ENCODE data around the gene FAM83F.

FAM83F gene

GRCh38 chr22:39965748-39966147, 29.0 kb upstream of the FAM83F start:
- no peak for TF ChIP-seq TOX (CRISPR knock-in tag; IDR thresholded peaks at IDR 0.05; ENCODE audit: borderline replicate concordance)
- ATAC-seq = no peak

- ATAC-seq = no peak
- TF ChIP-seq ZFP30 (CRISPR knock-in tag; IDR thresholded peaks at IDR 0.05) = no peak
- no peak for TF ChIP-seq TSHZ2 (CRISPR knock-in tag; IDR thresholded peaks at IDR 0.05)
- TF ChIP-seq CSDC2 (CRISPR knock-in tag; IDR thresholded peaks at IDR 0.05) = no peak
- TF ChIP-seq OSR1 (CRISPR knock-in tag; IDR thresholded peaks at IDR 0.05) = no peak
- no peak for TF ChIP-seq ARNTL (CRISPR knock-in tag; IDR thresholded peaks at IDR 0.05; ENCODE audit: borderline replicate concordance, low read depth)
- TF ChIP-seq ZFP3 (CRISPR knock-in tag; IDR thresholded peaks at IDR 0.05) = no peak
- TF ChIP-seq PPARA (CRISPR knock-in tag; IDR thresholded peaks at IDR 0.05; ENCODE audit: borderline replicate concordance) = no peak
- TF ChIP-seq ESRRG (CRISPR knock-in tag; IDR thresholded peaks at IDR 0.05) = no peak
- TF ChIP-seq ZC3H10 (CRISPR knock-in tag; IDR thresholded peaks at IDR 0.05) = no peak
- TF ChIP-seq ZNF8 (CRISPR knock-in tag; IDR thresholded peaks at IDR 0.05) = no peak
- no peak for TF ChIP-seq PATZ1 (CRISPR knock-in tag; IDR thresholded peaks at IDR 0.05; ENCODE audit: borderline replicate concordance)
- TF ChIP-seq SNAI2 (CRISPR knock-in tag; IDR thresholded peaks at IDR 0.05) = no peak
- TF ChIP-seq RARB (CRISPR knock-in tag; IDR thresholded peaks at IDR 0.05) = no peak
- no peak for TF ChIP-seq ZNF70 (CRISPR knock-in tag; IDR thresholded peaks at IDR 0.05)
- TF ChIP-seq TOX (CRISPR knock-in tag; IDR thresholded peaks at IDR 0.05; ENCODE audit: borderline replicate concordance) = no peak
- TF ChIP-seq CREB5 (CRISPR knock-in tag; IDR thresholded peaks at IDR 0.05; ENCODE audit: low read depth) = no peak
- TF ChIP-seq TCF4 (CRISPR knock-in tag; IDR thresholded peaks at IDR 0.05; ENCODE audit: borderline replicate concordance) = no peak
- no peak for TF ChIP-seq GLIS3 (CRISPR knock-in tag; IDR thresholded peaks at IDR 0.05)
- no peak for TF ChIP-seq CSRNP3 (CRISPR knock-in tag; IDR thresholded peaks at IDR 0.05)
Measured at GRCh38 chr22:39966470-39966869, 28.3 kb upstream of the FAM83F start.

GRCh38 chr22:39967103-39967829, 27.5 kb upstream of the FAM83F start:
- no peak for ATAC-seq
- TF ChIP-seq ZFP3 (CRISPR knock-in tag; IDR thresholded peaks at IDR 0.05) = no peak
- no peak for TF ChIP-seq POU6F1 (CRISPR knock-in tag; IDR thresholded peaks at IDR 0.05; ENCODE audit: borderline replicate concordance, low read depth)
- TF ChIP-seq BACH2 (CRISPR knock-in tag; IDR thresholded peaks at IDR 0.05; ENCODE audit: borderline replicate concordance) = no peak
- no peak for TF ChIP-seq PATZ1 (CRISPR knock-in tag; IDR thresholded peaks at IDR 0.05; ENCODE audit: borderline replicate concordance)
